A673 (cell line): Measurements from ENCODE around the gene SMC4. TPM values are rescaled to one million over a fixed set of nuclear protein-coding genes. Genes with fewer than 3 reads are reported as not detected.

ENCODE experiments used
- BruUV-seq: library from RNA; stranded (reverse); fragments of 400-500 nt; replicated peaks from 2 replicates; lab custom pipeline; 2021; lab: Mats Ljungman, UMichigan
- CTCF ChIA-PET: fragments of 300-600 bp; sonication (Branson Sonifier 250); formaldehyde crosslinking; loops from one replicate; lab custom pipeline; 2022; ENCODE audit warnings: antibody characterized with exemption; lab: Charles Lee
- POLR2A ChIA-PET: fragments of 300-600 bp; sonication (Branson Sonifier 250); formaldehyde crosslinking; loops from one replicate; lab custom pipeline; 2022; ENCODE audit warnings: antibody characterized with exemption; ENCODE audit not compliant: low non-redundant PET; lab: Charles Lee
- DNase-seq: peaks from one replicate; pipeline ENCODE4 v3.0.0-alpha.2; 2015; ENCODE audit warnings: low spot score
- H3K27ac ChIP-seq: fragments of 200-600 bp; sonication (generic); 2 replicates; pipeline ENCODE4 v1.5.1; 2016; ENCODE audit warnings: mixed run types, low read depth, mild to moderate bottlenecking, mixed read lengths, antibody characterized with exemption, low read length; ENCODE audit not compliant: poor library complexity, severe bottlenecking
- H3K27me3 ChIP-seq: fragments of 200-600 bp; sonication (generic); replicated peaks from 2 replicates; pipeline ENCODE4 v1.6.1; 2017; ENCODE audit warnings: mixed run types, low read depth, mild to moderate bottlenecking, mixed read lengths, antibody characterized with exemption, low read length; ENCODE audit not compliant: insufficient read depth, poor library complexity
- H3K36me3 ChIP-seq: fragments of 200-600 bp; sonication (generic); 2 replicates; pipeline ENCODE4 v1.6.1; 2016; ENCODE audit warnings: mixed run types, mild to moderate bottlenecking, mixed read lengths, antibody characterized with exemption, low read length; ENCODE audit not compliant: insufficient read depth, poor library complexity, severe bottlenecking
- H3K4me1 ChIP-seq: fragments of 200-600 bp; sonication (generic); 2 replicates; pipeline ENCODE4 v1.6.1; 2017; ENCODE audit warnings: mixed run types, mild to moderate bottlenecking, mixed read lengths, antibody characterized with exemption, low read length; ENCODE audit not compliant: insufficient read depth, poor library complexity, severe bottlenecking
- H3K4me3 ChIP-seq: fragments of 200-600 bp; sonication (generic); 2 replicates; pipeline ENCODE4 v1.5.1; 2016; ENCODE audit warnings: low read depth, mixed run types, mild to moderate bottlenecking, mixed read lengths, low read length; ENCODE audit not compliant: poor library complexity, severe bottlenecking
- H3K9me3 ChIP-seq: fragments of 200-600 bp; sonication (generic); 2 replicates; pipeline ENCODE4 v1.6.1; 2016; ENCODE audit warnings: mixed run types, low read depth, mild to moderate bottlenecking, mixed read lengths, antibody characterized with exemption, low read length; ENCODE audit not compliant: poor library complexity, severe bottlenecking
- EZH2 ChIP-seq: fragments of 200-600 bp; sonication (generic); IDR thresholded peaks from 2 replicates; pipeline ENCODE4 v1.6.1; 2017; ENCODE audit warnings: borderline replicate concordance, low read depth, mild to moderate bottlenecking, mixed read lengths, antibody characterized with exemption, low read length; ENCODE audit not compliant: poor library complexity, severe bottlenecking
- intact Hi-C: fragments of 100-400 bp; cut with micrococcal nuclease; formaldehyde crosslinking; loops from one replicate; pipeline ENCODE4 v1.10.0; 2022; ENCODE audit not compliant: unreplicated experiment
- total RNA-seq: library from RNA; stranded (reverse); gene quantifications from 2 replicates; pipeline ENCODE4 v1.2.3, GENCODE V29; 2021
- TF ChIP-seq, protein P1 (sequence below): fragments of 300-800, 200-600 bp; sonication (generic); conservative IDR thresholded peaks from 2 replicates; pipeline ENCODE4 v1.5.1; 2017; ENCODE audit warnings: low read depth, mild to moderate bottlenecking, antibody characterized with exemption, low read length, moderate library complexity, mixed read lengths

The SMC4 gene
- total RNA-seq, 1 experiment from 2014 or later, result 209 TPM

DNA sequence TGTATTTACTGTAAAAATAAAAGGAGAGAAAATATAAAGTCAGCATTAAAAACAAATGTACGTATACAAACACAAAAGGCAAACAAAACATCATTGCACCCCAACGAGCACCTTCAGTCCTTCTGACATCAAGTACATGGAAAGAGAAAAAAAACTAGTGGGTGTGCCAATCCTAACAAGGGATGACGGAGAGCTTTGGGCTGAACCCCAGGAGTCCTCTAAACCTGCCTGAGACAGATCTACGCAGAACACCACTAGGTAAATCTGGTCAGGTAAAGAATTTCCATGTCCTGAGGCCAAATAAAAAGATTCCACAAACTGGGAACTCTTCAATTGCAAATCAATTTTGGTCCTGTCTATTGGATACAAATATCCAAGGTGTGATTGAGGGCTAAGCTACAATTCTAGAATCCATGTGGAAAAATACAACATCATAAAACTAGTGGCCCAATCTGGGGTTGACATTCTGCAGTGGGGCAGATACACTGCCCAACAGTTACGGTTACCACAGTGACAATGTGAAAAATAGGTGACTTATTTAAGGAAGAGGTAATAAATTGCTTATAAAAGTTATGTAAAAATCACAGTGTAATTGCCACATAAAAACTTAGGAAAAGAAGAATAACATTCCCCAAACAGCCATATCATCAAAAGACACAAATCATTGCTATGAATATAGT, 14.7 kb upstream of the SMC4 start:
- TF ChIP-seq, protein P1, sequence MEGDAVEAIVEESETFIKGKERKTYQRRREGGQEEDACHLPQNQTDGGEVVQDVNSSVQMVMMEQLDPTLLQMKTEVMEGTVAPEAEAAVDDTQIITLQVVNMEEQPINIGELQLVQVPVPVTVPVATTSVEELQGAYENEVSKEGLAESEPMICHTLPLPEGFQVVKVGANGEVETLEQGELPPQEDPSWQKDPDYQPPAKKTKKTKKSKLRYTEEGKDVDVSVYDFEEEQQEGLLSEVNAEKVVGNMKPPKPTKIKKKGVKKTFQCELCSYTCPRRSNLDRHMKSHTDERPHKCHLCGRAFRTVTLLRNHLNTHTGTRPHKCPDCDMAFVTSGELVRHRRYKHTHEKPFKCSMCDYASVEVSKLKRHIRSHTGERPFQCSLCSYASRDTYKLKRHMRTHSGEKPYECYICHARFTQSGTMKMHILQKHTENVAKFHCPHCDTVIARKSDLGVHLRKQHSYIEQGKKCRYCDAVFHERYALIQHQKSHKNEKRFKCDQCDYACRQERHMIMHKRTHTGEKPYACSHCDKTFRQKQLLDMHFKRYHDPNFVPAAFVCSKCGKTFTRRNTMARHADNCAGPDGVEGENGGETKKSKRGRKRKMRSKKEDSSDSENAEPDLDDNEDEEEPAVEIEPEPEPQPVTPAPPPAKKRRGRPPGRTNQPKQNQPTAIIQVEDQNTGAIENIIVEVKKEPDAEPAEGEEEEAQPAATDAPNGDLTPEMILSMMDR, result no peak
- TF ChIP-seq EZH2, result no peak
- Histone ChIP-seq H3K4me1 (no peaks in the 10 kb centered on the region), H3K27ac (no peak overlapping the region), H3K36me3 (no peaks in the 10 kb centered on the region), H3K27me3 (no peaks in the 10 kb centered on the region), H3K9me3 (no peaks in the 10 kb centered on the region), H3K4me3 (no peak overlapping the region)
- no peak for DNase-seq
- CTCF ChIA-PET, result no interaction called here
- intact Hi-C loops, result no loop called here
- POLR2A ChIA-PET, result no interaction called here
- no TSS peak for BruUV-seq

DNA sequence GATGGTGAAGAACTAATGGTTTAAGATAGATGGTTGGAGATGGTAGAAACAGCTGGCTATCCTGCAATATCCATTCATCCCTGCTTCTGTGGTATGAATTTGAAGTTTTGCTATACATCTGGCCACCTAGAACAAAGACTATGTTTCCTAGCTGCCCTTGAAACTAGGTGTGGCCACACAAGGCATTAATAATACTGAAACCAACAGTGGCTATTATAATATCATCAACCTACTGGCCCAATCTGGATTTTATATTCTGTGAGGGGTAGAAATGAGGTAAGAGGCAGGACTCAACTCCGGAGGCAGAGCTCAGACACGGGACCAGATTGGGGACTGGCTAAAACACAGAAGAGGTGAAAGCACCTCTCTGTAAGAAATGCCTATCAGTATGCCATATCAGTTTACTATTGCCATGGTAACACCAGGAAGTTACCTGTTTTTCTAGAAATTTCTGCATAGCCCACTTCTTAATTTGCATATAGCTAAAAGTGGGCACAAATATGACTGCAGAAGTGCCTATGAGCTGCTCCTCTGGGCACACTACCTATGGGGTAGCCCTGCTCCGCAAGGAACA, 8.8 kb upstream of the SMC4 start:
- CTCF ChIA-PET, result no interaction called here
- intact Hi-C loops, result no loop called here
- DNase-seq, result no peak
- TF ChIP-seq, protein P1, result no peak
- no peak overlapping the region for H3K27ac ChIP-seq
- H3K27me3 ChIP-seq, result no peaks in the 10 kb centered on the region
- no TSS peak for BruUV-seq
- no peaks in the 10 kb centered on the region for H3K9me3 ChIP-seq
- no peak overlapping the region for H3K4me3 ChIP-seq
- H3K36me3 ChIP-seq, result no peaks in the 10 kb centered on the region
- peaks cover 9% of the 10 kb centered on the region for H3K4me1 ChIP-seq
- POLR2A ChIA-PET, result no interaction called here

DNA sequence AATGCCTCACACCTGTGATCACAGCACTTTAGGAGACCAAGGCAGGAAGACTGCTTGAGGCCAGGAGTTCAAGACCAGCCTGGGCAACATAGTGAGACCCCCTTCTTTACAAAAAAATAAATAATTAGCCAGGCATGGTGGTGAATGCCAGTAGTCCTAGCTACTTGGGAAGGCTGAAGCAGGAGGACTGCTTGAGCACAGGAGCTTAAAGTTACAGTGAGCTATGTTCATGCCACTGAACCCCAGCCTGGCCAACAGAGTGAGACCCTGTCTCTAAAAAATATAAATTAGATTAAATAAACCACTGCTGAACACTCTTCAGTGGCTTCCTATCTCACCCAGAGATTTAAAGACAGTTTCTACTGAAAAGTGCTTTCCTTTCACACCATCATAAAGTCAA, 6.7 kb upstream of the SMC4 start:
- H3K27me3 ChIP-seq, result no peaks in the 10 kb centered on the region
- H3K36me3 ChIP-seq, result no peaks in the 10 kb centered on the region
- intact Hi-C loops, result no loop called here
- H3K27ac ChIP-seq, result no peak overlapping the region
- ChIA-PET CTCF (no interaction called here), POLR2A (no interaction called here)
- no peak for DNase-seq
- BruUV-seq, result no TSS peak
- no peak overlapping the region for H3K4me3 ChIP-seq
- H3K4me1 ChIP-seq, result peaks cover 13% of the 10 kb centered on the region
- no peaks in the 10 kb centered on the region for H3K9me3 ChIP-seq
- TF ChIP-seq, protein P1, result no peak
- TF ChIP-seq EZH2, result no peak
